Measurements from ENCODE around the gene BAD. TPM values are rescaled to one million over a fixed set of nuclear protein-coding genes. Genes with fewer than 3 reads are reported as not detected.
A peak's percentile ranks its signal among the peaks of the same experiment; 100 is the strongest.

Gene BAD
- polyA plus RNA-seq, 5 donors = 38.7 to 87.5 (median 51.3) TPM

DNA sequence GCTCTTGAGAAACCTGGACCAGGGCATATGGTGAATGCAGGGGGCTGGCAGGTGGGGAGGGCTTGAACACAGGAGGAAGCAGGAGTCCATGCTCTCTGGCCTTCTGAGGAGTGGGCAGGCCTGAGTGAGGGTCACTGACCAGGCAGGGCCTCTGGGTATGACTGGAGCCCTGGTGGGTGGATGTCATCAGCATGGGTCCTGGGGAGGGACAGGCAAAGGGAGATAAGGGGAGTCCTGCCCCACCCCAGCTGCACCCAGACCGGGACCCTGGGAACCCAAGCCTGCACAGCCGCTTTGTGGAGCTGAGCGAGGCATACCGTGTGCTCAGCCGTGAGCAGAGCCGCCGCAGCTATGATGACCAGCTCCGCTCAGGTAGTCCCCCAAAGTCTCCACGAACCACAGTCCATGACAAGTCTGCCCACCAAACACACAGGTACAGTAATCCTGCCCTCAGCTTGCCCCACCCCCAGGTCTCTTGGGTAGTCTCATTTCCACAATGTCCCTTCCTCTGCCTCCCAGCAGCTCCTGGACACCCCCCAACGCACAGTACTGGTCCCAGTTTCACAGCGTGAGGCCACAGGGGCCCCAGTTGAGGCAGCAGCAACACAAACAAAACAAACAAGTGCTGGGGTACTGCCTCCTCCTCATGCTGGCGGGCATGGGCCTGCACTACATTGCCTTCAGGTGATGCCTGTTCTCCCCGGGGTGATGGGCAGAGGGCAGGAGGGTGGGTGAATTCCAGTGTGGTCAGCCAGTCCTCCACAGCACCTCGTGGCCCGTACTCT lies 52.1 kb downstream of the BAD start:
- DNase-seq = no peak

DNA sequence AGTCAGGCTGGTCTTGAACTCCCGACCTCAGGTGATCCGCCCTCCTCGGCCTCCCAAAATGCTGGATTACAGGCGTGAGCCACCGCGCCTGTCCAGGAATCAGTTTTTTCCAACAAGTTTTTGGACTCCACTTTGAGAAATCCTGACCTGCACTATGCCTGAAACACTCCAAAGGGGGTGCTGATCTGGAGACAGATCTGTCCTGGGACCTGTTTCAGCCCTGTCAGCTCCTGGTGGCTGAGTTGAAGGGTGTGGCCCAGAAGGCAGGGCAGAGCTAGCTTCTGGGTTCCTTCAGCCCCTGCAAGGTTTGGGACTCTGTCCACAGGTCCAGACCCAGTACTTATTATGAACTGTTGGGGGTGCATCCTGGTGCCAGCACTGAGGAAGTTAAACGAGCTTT lies 52.9 kb downstream of the BAD start:
- DNase-seq = no peak

DNA sequence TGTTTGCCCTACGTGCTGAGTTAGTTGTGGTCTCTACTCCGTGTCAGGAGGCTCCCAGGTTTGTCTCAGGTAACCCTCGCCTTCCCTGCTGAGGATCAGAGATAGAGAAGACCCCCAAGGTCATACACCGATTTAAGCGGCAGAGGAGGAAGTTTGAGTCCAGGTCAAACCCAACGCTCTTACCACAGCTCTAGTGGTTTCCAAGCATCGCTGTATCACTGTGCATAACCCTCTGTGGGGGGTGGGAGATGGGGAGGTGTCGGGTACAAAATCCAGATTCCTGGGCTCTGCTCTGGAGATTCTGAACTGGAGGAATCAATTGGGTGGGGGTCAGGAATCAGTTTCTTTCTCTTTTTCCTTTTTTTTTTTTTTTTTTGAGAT lies 53.5 kb downstream of the BAD start:
- no peak for DNase-seq

DNA sequence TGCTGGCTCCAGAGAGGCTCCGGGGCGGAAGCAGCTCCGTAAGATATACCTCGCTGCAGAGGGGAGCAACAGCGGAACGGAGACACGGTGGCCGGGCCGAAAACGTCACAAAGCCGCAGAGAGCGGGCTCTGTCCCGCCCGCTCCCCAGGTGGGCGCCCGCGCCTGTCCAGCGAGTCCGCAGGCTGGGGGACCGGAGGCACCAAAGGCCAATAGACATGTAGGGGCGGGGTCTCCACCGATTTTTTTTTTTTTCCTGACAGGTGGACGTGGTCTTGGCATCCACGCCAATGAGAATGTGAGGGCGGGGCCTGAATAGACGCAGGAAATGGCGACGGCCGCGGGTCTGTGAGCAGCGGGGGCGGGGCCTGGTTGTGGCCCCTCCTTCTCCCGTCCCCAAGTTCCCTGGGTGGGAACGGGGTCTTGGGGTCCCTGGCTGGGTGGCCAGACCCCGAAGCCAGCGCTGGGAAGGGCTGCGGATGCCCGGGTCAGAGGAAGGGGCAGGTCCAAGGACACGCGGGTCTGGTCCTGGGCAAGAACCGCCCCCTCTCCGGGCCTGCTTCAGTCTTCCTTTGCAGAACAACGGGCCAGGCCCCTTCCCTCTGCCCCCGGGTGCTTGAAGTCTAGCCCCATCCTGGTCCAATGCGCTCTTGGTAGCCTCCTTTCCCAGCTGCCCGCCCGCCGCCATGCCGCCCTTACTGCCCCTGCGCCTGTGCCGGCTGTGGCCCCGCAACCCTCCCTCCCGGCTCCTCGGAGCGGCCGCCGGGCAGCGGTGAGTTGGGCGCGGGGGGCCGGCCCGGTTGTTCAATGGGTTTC lies 54.1 kb downstream of the BAD start, which contains the start of gene DNAJC4:
Gene DNAJC4, plus strand, starts transcription at position 378 of the 814 bp plus-strand sequence. Its CDS starts 307 bp downstream, at position 685.
- DNase-seq = peak; percentile 91

DNA sequence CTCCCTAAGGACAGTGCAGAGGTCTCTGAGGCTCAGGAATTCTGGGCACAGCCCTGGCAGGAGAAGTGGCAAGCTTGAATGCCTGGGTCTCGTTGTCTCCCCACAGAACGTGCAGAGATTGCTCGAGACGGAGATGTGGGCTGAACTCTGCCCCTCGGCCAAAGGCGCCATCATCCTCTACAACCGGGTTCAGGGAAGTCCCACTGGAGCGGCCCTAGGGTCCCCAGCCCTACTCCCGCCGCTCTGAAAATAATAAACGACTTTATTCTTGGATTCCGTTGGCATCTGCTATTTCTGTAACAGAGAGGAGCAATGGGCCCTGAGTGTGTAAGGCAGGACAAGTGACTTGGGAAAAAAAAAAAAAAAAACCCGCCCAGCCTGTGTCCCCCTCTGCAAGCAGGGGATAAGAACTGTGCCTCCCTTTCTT lies 54.7 kb downstream of the BAD start:
- DNase-seq = no peak

DNA sequence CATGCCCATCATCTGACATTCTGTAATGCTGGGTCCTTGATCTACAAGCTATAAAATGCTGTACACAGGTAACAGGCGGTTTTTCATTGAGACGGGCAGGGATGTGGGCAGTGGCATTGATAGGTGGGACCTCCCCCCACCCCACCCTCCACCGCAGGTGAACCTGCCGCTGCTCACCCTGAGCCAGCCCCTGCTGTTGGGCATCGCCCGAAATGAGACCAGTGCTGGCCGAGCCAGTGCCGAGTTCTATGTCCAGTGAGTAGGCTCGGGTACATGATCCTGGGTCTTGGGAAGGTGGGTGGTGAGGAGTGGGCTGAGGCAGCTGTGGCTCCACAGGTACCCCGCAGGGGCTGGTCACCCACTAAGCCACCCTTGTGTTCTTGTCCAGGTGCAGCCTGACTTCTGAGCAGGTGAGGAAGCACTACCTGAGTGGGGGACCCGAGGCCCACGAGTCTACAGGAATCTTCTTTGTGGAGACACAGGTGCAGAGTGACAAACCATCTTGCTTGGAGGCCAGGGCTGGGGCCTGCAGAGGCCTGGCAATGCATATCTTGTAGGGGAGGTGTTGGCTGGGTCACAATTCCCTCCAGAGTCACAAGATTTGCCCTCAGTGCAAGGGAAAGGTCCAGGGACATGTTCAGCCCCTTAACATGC lies 55.2 kb downstream of the BAD start:
- DNase-seq = no peak

DNA sequence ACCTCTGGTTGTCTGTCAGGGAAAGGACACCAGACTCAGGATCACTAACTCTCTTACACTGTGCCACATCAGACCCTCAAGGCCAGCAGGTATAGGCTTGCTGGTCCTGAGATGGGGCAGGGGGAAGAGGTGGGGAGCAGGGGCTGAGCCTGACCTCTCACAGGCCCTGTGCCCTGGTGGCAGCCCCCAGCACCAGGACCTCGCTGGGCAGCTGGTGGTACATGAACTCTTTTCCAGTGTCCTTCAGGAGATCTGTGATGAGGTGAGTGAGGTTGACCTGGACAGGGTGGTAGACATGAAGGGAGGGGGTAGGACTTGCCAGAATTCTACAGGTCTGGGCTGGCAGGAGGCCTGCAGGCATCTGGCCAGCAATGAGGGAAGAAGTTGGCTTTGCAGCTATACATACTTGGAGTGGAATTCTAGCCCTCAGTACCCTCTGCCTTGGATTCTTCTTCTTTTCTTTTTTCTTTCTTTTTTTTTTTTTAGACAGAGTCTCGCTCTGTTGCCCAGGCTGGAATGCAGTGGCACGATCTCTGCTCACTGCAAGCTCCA lies 57.0 kb downstream of the BAD start:
- no peak for DNase-seq

DNA sequence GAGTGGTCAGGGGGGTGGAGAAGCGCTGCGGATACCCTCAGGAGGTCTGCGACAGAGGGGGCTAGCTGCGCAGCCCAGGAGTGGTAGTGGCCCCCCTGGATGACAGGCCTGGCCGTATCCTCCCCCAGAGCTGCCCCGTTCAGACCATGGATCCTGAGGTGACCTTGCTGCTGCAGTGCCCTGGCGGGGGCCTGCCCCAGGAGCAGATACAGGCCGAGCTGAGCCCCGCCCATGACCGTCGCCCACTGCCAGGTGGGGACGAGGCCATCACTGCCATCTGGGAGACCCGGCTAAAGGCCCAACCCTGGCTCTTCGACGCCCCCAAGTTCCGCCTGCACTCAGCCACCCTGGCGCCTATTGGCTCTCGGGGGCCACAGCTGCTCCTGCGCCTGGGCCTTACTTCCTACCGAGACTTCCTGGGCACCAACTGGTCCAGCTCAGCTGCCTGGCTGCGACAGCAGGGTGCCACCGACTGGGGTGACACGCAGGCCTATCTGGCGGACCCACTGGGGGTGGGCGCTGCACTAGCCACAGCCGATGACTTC lies 57.9 kb downstream of the BAD start:
- no peak for DNase-seq

DNA sequence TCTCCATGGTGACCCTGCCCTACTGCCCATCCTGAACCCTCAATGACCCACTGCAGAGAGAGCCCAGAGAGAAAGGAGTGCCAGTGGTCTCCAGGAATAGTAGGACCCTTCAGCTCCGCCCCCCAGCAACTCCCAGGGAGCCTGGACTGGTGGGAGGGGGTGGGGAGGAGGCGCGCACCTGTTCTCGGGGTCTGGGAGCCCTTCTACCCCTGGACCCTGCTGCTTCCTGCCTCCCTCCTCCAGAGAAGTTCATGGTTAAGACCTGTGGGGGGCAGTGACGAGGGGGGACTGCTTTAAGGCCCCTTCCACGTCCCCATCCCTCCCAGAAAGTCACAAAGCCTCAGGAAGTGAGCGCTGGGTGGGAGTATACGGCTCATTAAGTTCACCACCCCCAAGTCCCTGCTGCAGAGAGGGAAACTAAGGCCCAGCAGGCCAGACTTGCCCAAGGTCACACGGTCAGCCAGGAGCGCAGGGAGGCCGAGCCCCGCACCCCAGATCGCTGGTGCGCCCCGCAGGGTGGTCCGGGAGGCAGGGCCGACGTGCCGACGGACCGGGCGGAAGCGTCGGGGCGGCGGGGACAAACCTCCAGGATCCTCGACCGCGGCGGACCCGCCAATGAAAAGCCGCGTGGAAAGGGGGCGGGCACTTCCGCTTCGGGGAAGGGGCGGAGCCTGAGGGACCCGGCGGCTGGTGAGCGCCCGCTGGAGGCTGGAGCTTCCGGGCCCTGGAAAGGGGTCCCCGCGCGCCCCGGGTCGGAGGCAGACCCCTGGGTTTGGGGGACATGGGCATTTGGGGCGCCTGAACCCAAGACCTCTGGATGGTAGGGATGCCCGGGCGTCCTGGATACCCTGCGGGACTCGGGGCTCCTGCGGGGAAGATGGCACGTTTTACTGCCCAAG lies 58.6 kb downstream of the BAD start, which contains the start of the genes NUDT22 and TRPT1:
Gene NUDT22, plus strand, starts transcription at position 667 of the 899 bp plus-strand sequence. CDS start 379 bp downstream, outside the sequence.
Gene TRPT1, minus strand, starts transcription at position 579 of the 899 bp plus-strand sequence. Its CDS starts 326 bp downstream, at position 253.
- DNase-seq = peak; percentile 83 to 85

DNA sequence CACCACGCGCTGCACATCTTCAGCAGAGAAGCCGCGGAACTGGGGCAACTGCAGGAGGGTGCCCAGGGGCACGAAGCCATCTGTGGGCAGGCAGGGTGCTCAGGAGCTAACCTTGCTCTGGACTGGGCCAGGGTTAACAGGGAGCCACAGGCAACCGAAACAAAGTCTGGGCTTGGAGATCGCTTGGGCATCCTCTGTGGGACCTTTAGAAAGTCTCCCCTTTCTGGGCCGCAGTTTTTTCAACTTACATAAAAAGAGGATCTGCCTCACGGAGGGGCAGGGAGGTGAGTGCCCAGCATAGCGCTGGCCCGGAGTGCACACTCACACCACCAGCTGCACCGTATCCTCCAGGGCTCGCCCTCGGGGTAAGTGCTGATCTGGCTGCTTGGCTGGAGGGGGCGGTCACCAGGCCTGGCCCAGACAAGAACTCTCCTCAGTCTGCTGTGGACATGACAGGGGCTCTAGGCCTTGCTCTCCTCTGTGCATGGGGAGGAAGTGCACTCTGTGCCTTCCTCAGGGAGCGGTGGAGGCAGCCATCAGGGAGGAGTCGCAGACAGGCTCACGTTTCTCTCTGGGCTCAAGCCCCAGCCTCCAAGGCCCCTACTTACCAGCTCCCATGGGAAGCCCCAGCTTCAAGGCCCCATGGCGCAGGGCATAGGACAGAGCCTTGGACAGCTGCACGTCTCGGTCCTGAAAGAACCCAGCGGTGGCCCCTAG lies 59.4 kb downstream of the BAD start:
- no peak for DNase-seq

DNA sequence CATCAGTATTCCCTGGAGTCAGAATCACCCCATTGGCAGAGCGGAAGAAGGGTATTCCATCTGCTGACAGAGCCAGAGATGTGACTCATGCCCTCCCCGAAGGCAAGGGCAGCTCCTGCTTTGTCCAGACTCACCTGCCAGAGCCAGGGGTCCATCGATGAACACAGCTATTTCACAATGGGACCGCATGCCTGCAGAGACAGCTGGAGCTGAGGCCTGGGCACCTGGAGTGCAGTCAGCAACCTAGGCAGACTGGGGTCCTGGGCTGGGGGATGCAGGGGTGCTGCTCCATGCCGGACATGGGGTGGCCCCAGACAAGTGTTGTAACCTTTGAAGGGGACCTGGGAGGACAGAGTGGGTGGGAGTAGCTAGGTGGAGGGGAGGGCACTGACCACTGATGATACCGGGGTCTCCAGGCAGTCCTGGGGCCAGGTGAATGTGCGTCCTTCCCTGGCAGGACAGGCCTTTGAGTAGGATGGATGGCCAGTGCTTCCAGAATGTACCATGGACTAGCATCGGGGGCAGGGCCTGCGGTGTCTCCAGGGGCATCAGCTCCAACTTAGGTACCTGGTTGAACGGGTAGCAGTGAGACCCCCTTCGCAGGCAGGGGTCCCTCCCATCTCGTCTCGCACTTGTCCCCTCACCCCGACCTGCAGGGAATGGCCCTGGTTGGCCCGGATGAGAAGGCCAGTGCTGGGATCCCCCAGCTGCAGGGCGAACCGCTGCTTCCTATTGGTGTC lies 60.1 kb downstream of the BAD start:
- DNase-seq = no peak

DNA sequence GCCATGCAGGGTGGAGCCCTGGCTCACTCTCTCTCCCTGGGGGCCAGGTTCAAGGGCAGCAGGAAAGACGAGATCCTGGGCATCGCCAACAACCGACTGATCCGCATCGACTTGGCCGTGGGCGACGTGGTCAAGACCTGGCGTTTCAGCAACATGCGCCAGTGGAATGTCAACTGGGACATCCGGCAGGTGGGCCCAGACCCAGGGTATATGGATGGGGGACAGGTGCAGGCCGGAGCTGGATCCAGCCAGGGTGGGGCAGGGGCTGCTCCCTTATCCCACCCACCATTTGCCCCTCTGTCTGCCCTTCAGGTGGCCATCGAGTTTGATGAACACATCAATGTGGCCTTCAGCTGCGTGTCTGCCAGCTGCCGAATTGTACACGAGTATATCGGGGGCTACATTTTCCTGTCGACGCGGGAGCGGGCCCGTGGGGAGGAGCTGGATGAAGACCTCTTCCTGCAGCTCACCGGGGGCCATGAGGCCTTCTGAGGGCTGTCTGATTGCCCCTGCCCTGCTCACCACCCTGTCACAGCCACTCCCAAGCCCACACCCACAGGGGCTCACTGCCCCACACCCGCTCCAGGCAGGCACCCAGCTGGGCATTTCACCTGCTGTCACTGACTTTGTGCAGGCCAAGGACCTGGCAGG lies 61.3 kb downstream of the BAD start:
- DNase-seq = no peak

DNA sequence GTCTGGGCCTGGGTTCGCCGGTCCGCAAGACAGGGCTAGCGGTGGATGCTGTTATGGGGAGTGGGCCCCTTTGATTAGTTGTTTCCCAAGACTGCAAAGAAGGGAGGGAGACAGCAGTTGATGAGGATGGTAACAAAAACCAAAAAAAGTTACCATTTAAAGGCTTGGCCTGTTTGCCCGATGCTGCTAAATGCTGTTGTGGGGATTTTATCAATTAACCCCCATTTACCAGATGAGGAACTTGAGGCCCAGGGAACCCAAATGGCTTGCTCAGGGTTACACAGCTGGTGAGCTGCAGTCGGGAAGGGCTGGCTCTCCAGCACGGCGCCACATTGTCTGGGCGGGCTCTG lies 61.8 kb downstream of the BAD start:
- DNase-seq = no peak

DNA sequence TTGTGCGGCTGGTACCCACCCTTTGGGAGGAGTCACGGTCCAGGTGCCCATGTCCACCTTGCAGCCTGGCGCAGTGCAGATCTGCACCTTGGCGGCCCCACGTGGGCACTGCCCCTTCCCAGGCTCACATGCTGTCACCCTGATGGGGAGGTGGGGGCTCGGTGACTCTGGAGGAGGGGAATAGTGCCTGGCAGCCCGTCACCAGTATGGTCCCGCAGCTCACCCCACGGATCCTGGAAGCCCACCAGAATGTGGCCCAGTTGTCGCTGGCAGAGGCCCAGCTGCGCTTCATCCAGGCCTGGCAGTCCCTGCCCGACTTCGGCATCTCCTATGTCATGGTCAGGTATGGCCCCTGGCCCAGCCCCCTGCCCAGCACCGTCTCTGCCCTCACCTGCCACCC lies 63.7 kb downstream of the BAD start:
- no peak for DNase-seq

DNA sequence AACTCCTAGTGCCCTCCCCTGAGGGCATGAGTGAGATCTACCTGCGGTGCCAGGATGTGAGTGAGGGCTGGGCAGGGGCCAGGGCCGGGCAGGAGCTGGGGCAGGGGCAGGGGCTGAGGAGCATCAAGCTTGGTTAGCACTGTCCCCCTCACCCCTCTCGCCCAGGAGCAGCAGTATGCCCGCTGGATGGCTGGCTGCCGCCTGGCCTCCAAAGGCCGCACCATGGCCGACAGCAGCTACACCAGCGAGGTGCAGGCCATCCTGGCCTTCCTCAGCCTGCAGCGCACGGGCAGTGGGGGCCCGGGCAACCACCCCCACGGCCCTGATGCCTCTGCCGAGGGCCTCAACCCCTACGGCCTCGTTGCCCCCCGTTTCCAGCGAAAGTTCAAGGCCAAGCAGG lies 64.2 kb downstream of the BAD start:
- DNase-seq = no peak
